H9 (cell line): ENCODE data around the gene PGF. TPM values are rescaled to one million over a fixed set of nuclear protein-coding genes. Genes with fewer than 3 reads are reported as not detected.

Experiments used
- DNase-seq: peaks from one replicate; pipeline ENCODE4 v3.0.0-alpha.2; 2017
- H2AFZ ChIP-seq: one replicate; pipeline ENCODE4 v1.6.1; 2013; ENCODE audit warnings: mild to moderate bottlenecking, low read length, control low read depth, moderate library complexity
- H2AK5ac ChIP-seq: 2 replicates; pipeline ENCODE4 v1.6.1; 2013; ENCODE audit warnings: low read length, control low read depth, mixed read lengths; ENCODE audit not compliant: insufficient read length
- H2BK120ac ChIP-seq: one replicate; pipeline ENCODE4 v1.6.1; 2013; ENCODE audit warnings: low read depth, mild to moderate bottlenecking, low read length, control low read depth, inconsistent platforms; ENCODE audit not compliant: poor library complexity, severe bottlenecking
- H2BK12ac ChIP-seq: 2 replicates; pipeline ENCODE4 v1.6.1; 2013; ENCODE audit warnings: low read length, control low read depth, mixed read lengths, low read depth; ENCODE audit not compliant: insufficient read length
- H2BK15ac ChIP-seq: 2 replicates; pipeline ENCODE4 v1.6.1; 2013; ENCODE audit warnings: low read depth, low read length, control low read depth
- H2BK20ac ChIP-seq: one replicate; pipeline ENCODE4 v1.6.1; 2013; ENCODE audit warnings: low read depth, mild to moderate bottlenecking, low read length, control low read depth, inconsistent platforms; ENCODE audit not compliant: poor library complexity, severe bottlenecking
- H2BK5ac ChIP-seq: 2 replicates; pipeline ENCODE4 v1.6.1; 2013; ENCODE audit warnings: low read length, control low read depth, mixed read lengths; ENCODE audit not compliant: insufficient read length
- H3K14ac ChIP-seq: 2 replicates; pipeline ENCODE4 v1.6.1; 2013; ENCODE audit warnings: low read length, control low read depth; ENCODE audit not compliant: insufficient read depth
- H3K18ac ChIP-seq: 2 replicates; pipeline ENCODE4 v1.6.1; 2013; ENCODE audit warnings: low read depth, mild to moderate bottlenecking, mixed read lengths, low read length, control low read depth; ENCODE audit not compliant: insufficient read length
- H3K23ac ChIP-seq: 2 replicates; pipeline ENCODE4 v1.6.1; 2013; ENCODE audit warnings: low read length, control low read depth, mixed read lengths, low read depth; ENCODE audit not compliant: insufficient read length
- H3K23me2 ChIP-seq: 2 replicates; pipeline ENCODE4 v1.6.1; 2013; ENCODE audit warnings: low read depth, mild to moderate bottlenecking, mixed read lengths, low read length, control low read depth; ENCODE audit not compliant: insufficient read length, poor library complexity, severe bottlenecking
- H3K27ac ChIP-seq: 2 replicates; pipeline ENCODE4 v1.5.1; 2013; ENCODE audit warnings: low read length, control low read depth, mixed read lengths, low read depth; ENCODE audit not compliant: insufficient read length
- H3K27me3 ChIP-seq: 2 replicates; pipeline ENCODE4 v1.6.1; 2013; ENCODE audit warnings: low read length, control low read depth, inconsistent platforms; ENCODE audit not compliant: insufficient read depth
- H3K4ac ChIP-seq: 2 replicates; pipeline ENCODE4 v1.6.1; 2013; ENCODE audit warnings: low read depth, mild to moderate bottlenecking, control low read depth, inconsistent platforms, low read length, moderate library complexity
- H3K4me1 ChIP-seq: 2 replicates; pipeline ENCODE4 v1.6.1; 2013; ENCODE audit warnings: low read length, control low read depth, inconsistent platforms; ENCODE audit not compliant: insufficient read depth
- H3K4me2 ChIP-seq: 2 replicates; pipeline ENCODE4 v1.6.1; 2013; ENCODE audit warnings: low read length, control low read depth, mixed read lengths; ENCODE audit not compliant: insufficient read length, insufficient read depth
- H3K56ac ChIP-seq: 2 replicates; pipeline ENCODE4 v1.6.1; 2013; ENCODE audit warnings: low read depth, mild to moderate bottlenecking, mixed read lengths, low read length, control low read depth; ENCODE audit not compliant: insufficient read length
- H3K79me1 ChIP-seq: 2 replicates; pipeline ENCODE4 v1.6.1; 2013; ENCODE audit warnings: low read depth, mild to moderate bottlenecking, moderate library complexity, low read length, control low read depth, inconsistent platforms; ENCODE audit not compliant: insufficient read depth, poor library complexity, severe bottlenecking
- H3K79me2 ChIP-seq: 2 replicates; pipeline ENCODE4 v1.6.1; 2013; ENCODE audit warnings: low read length, control low read depth, inconsistent platforms; ENCODE audit not compliant: insufficient read depth
- H3K9ac ChIP-seq: 2 replicates; pipeline ENCODE4 v1.6.1; 2013; ENCODE audit warnings: low read length, control low read depth, mixed read lengths; ENCODE audit not compliant: insufficient read length; ENCODE audit errors: extremely low read depth
- H3K9me3 ChIP-seq: one replicate; pipeline ENCODE4 v1.6.1; 2013; ENCODE audit warnings: low read depth, low read length, inconsistent platforms; ENCODE audit not compliant: control insufficient read depth
- H3T11ph ChIP-seq: one replicate; pipeline ENCODE4 v1.6.1; 2013; ENCODE audit warnings: mild to moderate bottlenecking, low read length, control low read depth, inconsistent platforms
- H4K20me1 ChIP-seq: one replicate; pipeline ENCODE4 v1.6.1; 2013; ENCODE audit not compliant: control insufficient read depth, insufficient read length, insufficient read depth
- H4K5ac ChIP-seq: 2 replicates; pipeline ENCODE4 v1.6.1; 2013; ENCODE audit warnings: low read depth, mild to moderate bottlenecking, mixed read lengths, low read length, control low read depth; ENCODE audit not compliant: insufficient read length
- H4K8ac ChIP-seq: replicated peaks from 2 replicates; pipeline ENCODE4 v1.6.1; 2013; ENCODE audit warnings: low read length, control low read depth, mixed read lengths, low read depth; ENCODE audit not compliant: insufficient read length
- H4K91ac ChIP-seq: 2 replicates; pipeline ENCODE4 v1.6.1; 2013; ENCODE audit warnings: low read depth, mild to moderate bottlenecking, moderate library complexity, mixed read lengths, low read length, control low read depth; ENCODE audit not compliant: insufficient read length
- H3K27ac Mint-ChIP-seq, 3 experiments: 2 replicates in 2 of 3; 3 replicates in 1 of 3; pipeline ENCODE4 v1.8.0; 2020 to 2021; ENCODE audit warnings: mixed read lengths in 3 of 3, mild to moderate bottlenecking in 1 of 3, moderate library complexity in 1 of 3
- H3K27me3 Mint-ChIP-seq: 2 replicates; pipeline ENCODE4 v1.8.0; 2021; ENCODE audit warnings: low read depth, mild to moderate bottlenecking, moderate library complexity, mixed read lengths
- H3K36me3 Mint-ChIP-seq, 3 experiments: 2 replicates in 2 of 3; 3 replicates in 1 of 3; pipeline ENCODE4 v1.8.0; 2020 to 2021; ENCODE audit warnings: low read depth in 3 of 3, mixed read lengths in 3 of 3; ENCODE audit not compliant: insufficient read depth in 1 of 3
- H3K4me1 Mint-ChIP-seq, 2 experiments: 2 replicates each; pipeline ENCODE4 v1.8.0; 2020; ENCODE audit warnings: mixed read lengths in 2 of 2
- H3K4me3 Mint-ChIP-seq, 2 experiments: 2 replicates in 1 of 2; 3 replicates in 1 of 2; pipeline ENCODE4 v1.8.0; 2020 to 2021; ENCODE audit warnings: mild to moderate bottlenecking in 2 of 2, mixed read lengths in 2 of 2, moderate library complexity in 1 of 2
- H3K9me3 Mint-ChIP-seq, 2 experiments: 2 replicates in 1 of 2; 3 replicates in 1 of 2; pipeline ENCODE4 v1.8.0; 2020; ENCODE audit warnings: mild to moderate bottlenecking in 2 of 2, mixed read lengths in 2 of 2, moderate library complexity in 1 of 2
- WGBS: extraction: QIAGEN DNeasy Blood & Tissue Kit; methylation state at CpG from one replicate; pipeline ENCODE4 v1.1.7; 2013; ENCODE audit warnings: missing lambda C conversion rate, low lambda C conversion rate, mixed read lengths; ENCODE audit not compliant: insufficient read length; ENCODE audit errors: extremely low coverage; 5-methylcytosine and 5-hydroxymethylcytosine counted together
- total RNA-seq: library from RNA; stranded (reverse); gene quantifications from 2 replicates; pipeline ENCODE4 v1.2.1, GENCODE V29; 2021
- TF ChIP-seq, protein P1 (sequence below): fragments of 200-600 bp; sonication (generic); conservative IDR thresholded peaks from 3 replicates; pipeline ENCODE4 v1.8.0; 2021; ENCODE audit warnings: antibody characterized with exemption, mild to moderate bottlenecking

The PGF gene
- total RNA-seq, 1 experiment from 2014 or later: 2.3 TPM

DNA sequence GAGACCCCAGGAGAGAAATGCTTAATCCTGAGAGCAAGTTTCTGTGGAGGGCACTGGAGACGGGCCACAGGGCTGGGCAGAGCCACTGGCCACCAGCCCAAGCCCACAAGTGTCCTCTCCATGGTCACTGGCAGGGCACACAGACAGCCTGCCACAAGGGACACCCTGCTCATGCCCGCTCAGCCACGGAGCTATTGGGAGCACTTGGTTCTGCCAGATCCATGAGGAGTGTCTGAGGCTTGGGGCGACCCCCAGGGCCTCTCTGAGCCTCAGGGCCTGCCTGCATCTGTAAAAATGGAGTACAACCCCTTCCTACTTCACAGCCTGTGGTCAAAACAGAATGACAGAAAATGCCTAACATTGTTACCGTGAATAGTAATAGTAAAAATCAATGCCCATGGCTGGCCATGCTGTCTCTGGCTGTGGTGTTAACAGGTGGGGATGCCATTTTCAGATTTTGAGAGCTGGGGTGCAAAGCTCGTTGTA lies 3.2 kb downstream of the PGF start:
- H2BK12ac ChIP-seq: no peak overlapping the region
- H3K27me3 ChIP-seq: no peaks in the 10 kb centered on the region; the same call in 1 of the 2 replicates
- H3K18ac ChIP-seq: no peak overlapping the region
- no CpG with 5 or more reads among the region's 6 CpGs for WGBS
- H3K4me1 ChIP-seq: no peaks in the 10 kb centered on the region; the same call in 1 of the 2 replicates
- TF ChIP-seq, protein P1, sequence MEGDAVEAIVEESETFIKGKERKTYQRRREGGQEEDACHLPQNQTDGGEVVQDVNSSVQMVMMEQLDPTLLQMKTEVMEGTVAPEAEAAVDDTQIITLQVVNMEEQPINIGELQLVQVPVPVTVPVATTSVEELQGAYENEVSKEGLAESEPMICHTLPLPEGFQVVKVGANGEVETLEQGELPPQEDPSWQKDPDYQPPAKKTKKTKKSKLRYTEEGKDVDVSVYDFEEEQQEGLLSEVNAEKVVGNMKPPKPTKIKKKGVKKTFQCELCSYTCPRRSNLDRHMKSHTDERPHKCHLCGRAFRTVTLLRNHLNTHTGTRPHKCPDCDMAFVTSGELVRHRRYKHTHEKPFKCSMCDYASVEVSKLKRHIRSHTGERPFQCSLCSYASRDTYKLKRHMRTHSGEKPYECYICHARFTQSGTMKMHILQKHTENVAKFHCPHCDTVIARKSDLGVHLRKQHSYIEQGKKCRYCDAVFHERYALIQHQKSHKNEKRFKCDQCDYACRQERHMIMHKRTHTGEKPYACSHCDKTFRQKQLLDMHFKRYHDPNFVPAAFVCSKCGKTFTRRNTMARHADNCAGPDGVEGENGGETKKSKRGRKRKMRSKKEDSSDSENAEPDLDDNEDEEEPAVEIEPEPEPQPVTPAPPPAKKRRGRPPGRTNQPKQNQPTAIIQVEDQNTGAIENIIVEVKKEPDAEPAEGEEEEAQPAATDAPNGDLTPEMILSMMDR: no peak
- H4K20me1 ChIP-seq: peaks cover 5% of the 10 kb centered on the region
- H3K23me2 ChIP-seq: no peaks in the 10 kb centered on the region
- Mint-ChIP-seq H3K36me3 (no peaks in the 10 kb centered on the region; a peak in 1 of 7 replicates), H3K27me3 (peaks cover 15% of the 10 kb centered on the region), H3K27ac (no peak overlapping the region; a peak in 1 of 7 replicates), H3K4me1 (peaks cover 10 to 15% of the 10 kb centered on the region in 2 experiments), H3K9me3 (no peaks in the 10 kb centered on the region), H3K4me3 (no peak overlapping the region; a peak in 1 of 5 replicates)
- H2BK15ac ChIP-seq: no peak overlapping the region
- no peaks in the 10 kb centered on the region for H3K79me2 ChIP-seq
- DNase-seq: no peak
- no peak overlapping the region for H4K8ac ChIP-seq
- H4K91ac ChIP-seq: no peak overlapping the region
- no peak overlapping the region for H2AFZ ChIP-seq
- no peak overlapping the region for H3K4ac ChIP-seq
- no peak overlapping the region for H3T11ph ChIP-seq
- no peak overlapping the region for H2AK5ac ChIP-seq
- no peak overlapping the region for H3K9ac ChIP-seq
- H2BK20ac ChIP-seq: no peak overlapping the region
- H3K4me2 ChIP-seq: no peak overlapping the region
- no peak overlapping the region for H3K56ac ChIP-seq
- H4K5ac ChIP-seq: no peak overlapping the region
- no peaks in the 10 kb centered on the region for H3K9me3 ChIP-seq
- no peak overlapping the region for H3K27ac ChIP-seq
- no peak overlapping the region for H2BK5ac ChIP-seq
- H3K79me1 ChIP-seq: no peaks in the 10 kb centered on the region
- H3K23ac ChIP-seq: no peak overlapping the region
- H3K14ac ChIP-seq: no peak overlapping the region; the same call in 1 of the 2 replicates
- H2BK120ac ChIP-seq: no peak overlapping the region
